ENCODE results near the gene BICC1. TPM values are rescaled to one million over a fixed set of nuclear protein-coding genes. Genes with fewer than 3 reads are reported as not detected.

BICC1 gene
- total RNA-seq, 1 donor from 2014 or later = 9.3 TPM

GRCh38 chr10:58740620-58741369 lies 228.1 kb downstream of the BICC1 start:
- H3K4me1 Mint-ChIP-seq = peaks cover 14% of the 10 kb centered on the region
- H3K27ac Mint-ChIP-seq = no peak overlapping the region
- H3K27me3 Mint-ChIP-seq (ENCODE audit: low read depth) = no peaks in the 10 kb centered on the region
- no peak for TF ChIP-seq CTCF (IDR thresholded peaks at IDR 0.05; ENCODE audit: unreplicated experiment)
- peaks cover 4% of the 10 kb centered on the region for H3K9me3 Mint-ChIP-seq
- no peaks in the 10 kb centered on the region for H3K36me3 Mint-ChIP-seq
- H3K4me3 Mint-ChIP-seq = no peak overlapping the region
- DNase-seq (ENCODE audit: low spot score in 2 of 2, unreplicated experiment in 2 of 2) = no peak

DNA sequence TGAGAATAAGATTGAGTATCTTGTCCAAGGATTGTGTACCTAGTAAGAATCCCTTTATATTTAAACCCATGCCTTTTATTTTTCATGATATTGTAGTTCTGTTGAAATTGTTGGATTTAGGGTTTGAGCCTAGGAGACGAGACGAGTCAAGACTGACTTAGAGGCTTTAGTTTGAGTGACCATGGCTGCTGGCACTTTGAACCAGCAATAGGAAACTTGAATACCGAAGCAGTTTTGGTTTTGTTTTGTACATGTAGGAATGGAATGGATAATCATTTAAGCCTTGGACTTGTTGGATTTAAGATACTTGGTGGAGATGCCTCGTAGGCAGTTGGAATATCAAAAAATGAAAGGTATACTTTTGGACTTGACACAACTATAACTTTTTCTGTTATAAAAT lies 229.0 kb downstream of the BICC1 start:
- Mint-ChIP-seq H3K27ac (no peak overlapping the region), H3K27me3 (ENCODE audit: low read depth) (no peaks in the 10 kb centered on the region), H3K4me1 (peaks cover 23% of the 10 kb centered on the region), H3K36me3 (no peaks in the 10 kb centered on the region), H3K9me3 (peaks cover 4% of the 10 kb centered on the region), H3K4me3 (no peak overlapping the region)
- DNase-seq (ENCODE audit: low spot score in 2 of 2, unreplicated experiment in 2 of 2) = no peak
- TF ChIP-seq CTCF (IDR thresholded peaks at IDR 0.05; ENCODE audit: unreplicated experiment) = no peak

DNA sequence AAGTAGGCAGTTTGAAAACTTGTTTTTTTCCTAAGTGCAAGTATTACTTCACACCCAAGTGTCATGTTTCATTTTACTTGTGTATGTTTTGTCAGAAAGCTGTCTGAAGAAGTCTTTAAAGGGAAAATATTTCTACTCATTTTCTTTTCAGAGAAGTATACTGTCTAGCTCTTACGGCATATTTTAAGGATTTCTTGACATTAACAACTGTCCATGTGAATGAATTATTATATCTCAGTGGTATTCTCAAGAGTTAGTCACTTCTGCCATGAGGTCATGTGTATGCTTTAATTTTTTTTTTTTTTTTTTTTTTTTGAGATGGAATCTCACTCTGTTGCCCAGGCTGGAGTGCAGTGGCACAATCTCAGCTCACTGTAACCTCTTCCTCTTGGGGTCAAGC lies 229.5 kb downstream of the BICC1 start:
- no peak for DNase-seq (ENCODE audit: low spot score in 2 of 2, unreplicated experiment in 2 of 2)
- H3K27me3 Mint-ChIP-seq (ENCODE audit: low read depth) = no peaks in the 10 kb centered on the region
- no peak for TF ChIP-seq CTCF (IDR thresholded peaks at IDR 0.05; ENCODE audit: unreplicated experiment)
- H3K36me3 Mint-ChIP-seq = no peaks in the 10 kb centered on the region
- no peak overlapping the region for H3K27ac Mint-ChIP-seq
- H3K4me1 Mint-ChIP-seq = peaks cover 25% of the 10 kb centered on the region
- H3K9me3 Mint-ChIP-seq = peaks cover 4% of the 10 kb centered on the region
- H3K4me3 Mint-ChIP-seq = no peak overlapping the region

DNA sequence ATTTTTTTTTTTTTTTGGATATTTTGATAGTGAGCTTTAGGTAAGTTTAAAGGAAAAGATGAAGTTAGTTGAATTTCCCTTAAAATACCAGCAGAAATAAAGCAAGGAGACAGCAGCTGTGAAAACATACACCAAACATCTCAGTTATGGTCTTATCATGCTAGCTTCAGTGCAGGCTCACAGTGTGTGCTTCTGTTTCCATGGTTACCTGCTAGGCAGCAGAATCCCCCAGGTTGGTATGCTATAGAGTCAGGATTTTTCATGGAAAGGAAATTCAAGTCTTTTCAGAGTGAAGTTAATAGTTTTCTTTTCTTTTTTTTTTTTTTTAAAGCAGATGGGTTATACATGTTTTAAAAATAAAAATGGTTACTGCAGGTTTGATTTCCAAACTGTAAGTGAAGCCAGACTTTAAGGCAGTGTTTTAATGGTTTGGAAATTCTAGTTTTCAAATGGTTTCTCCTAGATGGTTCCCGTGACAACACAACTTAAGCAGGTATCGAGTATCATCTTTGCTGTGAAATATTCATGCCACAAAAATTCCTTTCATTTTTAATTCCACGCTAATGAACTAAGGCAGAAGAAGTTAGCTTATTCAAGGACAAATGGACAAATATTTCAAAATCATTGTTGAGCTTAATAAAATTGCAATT lies 230.9 kb downstream of the BICC1 start:
- Mint-ChIP-seq H3K9me3 (no peaks in the 10 kb centered on the region), H3K4me3 (no peak overlapping the region), H3K27ac (peak overlapping the region; percentile 96), H3K27me3 (ENCODE audit: low read depth) (no peaks in the 10 kb centered on the region), H3K36me3 (no peaks in the 10 kb centered on the region), H3K4me1 (peaks cover 25% of the 10 kb centered on the region)
- TF ChIP-seq CTCF (IDR thresholded peaks at IDR 0.05; ENCODE audit: unreplicated experiment) = no peak
- no peak for DNase-seq (ENCODE audit: low spot score in 2 of 2, unreplicated experiment in 2 of 2)

DNA sequence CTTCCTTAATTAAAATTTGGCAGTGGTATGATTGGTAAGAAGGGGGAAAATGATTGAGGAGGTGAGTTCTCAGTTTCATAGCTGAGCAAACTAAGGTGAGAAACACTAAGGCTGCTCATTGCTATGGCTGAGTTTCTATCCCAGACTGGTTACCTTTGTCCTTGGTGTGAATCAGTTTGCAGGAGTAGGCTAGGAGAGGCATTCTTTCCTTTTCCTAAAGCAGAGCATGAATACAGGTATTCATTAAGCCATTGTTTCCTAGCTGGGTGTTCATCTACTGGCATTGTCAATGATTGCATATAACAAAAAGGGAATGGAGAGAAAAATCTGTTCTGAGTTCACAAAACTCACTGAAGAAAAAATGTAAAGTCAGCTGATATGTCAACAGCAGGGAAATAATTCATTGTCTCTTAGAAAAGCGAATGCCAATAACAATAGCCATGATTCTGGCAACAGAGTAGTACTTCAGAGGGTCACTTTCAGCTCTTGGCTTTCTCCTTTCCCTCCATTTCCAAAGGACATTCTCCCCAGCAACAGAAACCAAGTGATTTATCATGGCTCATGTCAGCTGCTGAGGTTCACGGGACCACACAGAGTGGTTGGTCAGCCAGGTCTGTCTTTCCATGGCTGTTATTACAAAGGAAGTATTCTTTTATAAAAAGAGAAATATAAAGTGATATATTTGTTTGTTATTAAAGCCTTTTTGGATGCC lies 234.0 kb downstream of the BICC1 start:
- peaks cover 25% of the 10 kb centered on the region for H3K4me1 Mint-ChIP-seq
- no peak for TF ChIP-seq CTCF (IDR thresholded peaks at IDR 0.05; ENCODE audit: unreplicated experiment)
- DNase-seq (ENCODE audit: low spot score in 2 of 2, unreplicated experiment in 2 of 2) = no peak

More for the DNA sequence above, 234.0 kb downstream of the BICC1 start:
- Mint-ChIP-seq H3K27ac (no peak overlapping the region), H3K4me3 (no peak overlapping the region), H3K27me3 (ENCODE audit: low read depth) (no peaks in the 10 kb centered on the region), H3K9me3 (no peaks in the 10 kb centered on the region), H3K36me3 (no peaks in the 10 kb centered on the region)

All from mesothelial cell of epicardium (in vitro differentiated cells).